SW 1271 (cell line): Measurements from ENCODE around the gene SLIT2.
A peak's percentile ranks its signal among the peaks of the same experiment; 100 is the strongest.

Source experiments
- DNase-seq, 2 experiments: peaks; one replicate each; lab custom pipeline; 2025; lab: John Stamatoyannopoulos, UW

The SLIT2 gene

GRCh38 chr4:20266215-20267082, 14.7 kb downstream of the SLIT2 start:
- no peak for DNase-seq

- DNase-seq, result no peak
Observed at GRCh38 chr4:20268028-20268427, 16.3 kb downstream of the SLIT2 start.

- DNase-seq, result no peak
Observed at GRCh38 chr4:20269320-20269719, 17.6 kb downstream of the SLIT2 start.

- DNase-seq, result no peak
Observed at GRCh38 chr4:20271950-20272349, 20.2 kb downstream of the SLIT2 start.

GRCh38 chr4:20272411-20272872, 20.7 kb downstream of the SLIT2 start:
- DNase-seq, result no peak

- DNase-seq, result no peak
Observed at GRCh38 chr4:20273793-20274192, 22.1 kb downstream of the SLIT2 start.

GRCh38 chr4:20276848-20277247, 25.1 kb downstream of the SLIT2 start:
- DNase-seq, result no peak

- no peak for DNase-seq
Observed at GRCh38 chr4:20278195-20278594, 26.5 kb downstream of the SLIT2 start.

- DNase-seq, result no peak
Observed at GRCh38 chr4:20279381-20279780, 27.7 kb downstream of the SLIT2 start.

- DNase-seq, result no peak
Observed at GRCh38 chr4:20281453-20281852, 29.7 kb downstream of the SLIT2 start.

GRCh38 chr4:20283039-20283438, 31.3 kb downstream of the SLIT2 start:
- DNase-seq, result no peak

- no peak for DNase-seq
Observed at GRCh38 chr4:20284990-20285389, 33.3 kb downstream of the SLIT2 start.

- no peak for DNase-seq
Observed at GRCh38 chr4:20287246-20287645, 35.5 kb downstream of the SLIT2 start.

GRCh38 chr4:20288047-20288650, 36.4 kb downstream of the SLIT2 start:
- no peak for DNase-seq

- DNase-seq, result no peak
Observed at GRCh38 chr4:20288846-20289512, 37.3 kb downstream of the SLIT2 start.

- DNase-seq, result no peak
Observed at GRCh38 chr4:20289782-20290181, 38.1 kb downstream of the SLIT2 start.

GRCh38 chr4:20292739-20293138, 41.0 kb downstream of the SLIT2 start:
- DNase-seq, result no peak

- no peak for DNase-seq
Observed at GRCh38 chr4:20297261-20297660, 45.6 kb downstream of the SLIT2 start.

- no peak for DNase-seq
Observed at GRCh38 chr4:20297783-20298182, 46.1 kb downstream of the SLIT2 start.

- no peak for DNase-seq
Observed at GRCh38 chr4:20298455-20298854, 46.8 kb downstream of the SLIT2 start.

- no peak for DNase-seq
Observed at GRCh38 chr4:20298986-20299385, 47.3 kb downstream of the SLIT2 start.

- peak in 1 of 2 experiments; percentile 7 for DNase-seq
Observed at GRCh38 chr4:20299515-20299914, 47.8 kb downstream of the SLIT2 start.

- DNase-seq, result no peak
Observed at GRCh38 chr4:20301161-20301560, 49.5 kb downstream of the SLIT2 start.
